Activated effector memory CD4-positive, alpha-beta T cell treated with anti-CD3 and anti-CD28 coated beads, Interleukin-2, amount 50 U/mL, for 16 hours (primary cell): ENCODE data around the gene MYOC.
A peak's percentile ranks its signal among the peaks of the same experiment; 100 is the strongest.
"Not testable (repeated sequence)": the region's sequence is repeated elsewhere in the genome, so short reads cannot be mapped to it uniquely, and the experiment has no call there.

ENCODE experiments used
- DNase-seq: peaks from one replicate; pipeline ENCODE4 v3.0.0-alpha.2; 2020

MYOC gene

GRCh38 chr1:171645553-171646248 lies 6.8 kb downstream of the MYOC start:
- DNase-seq, result no peak

- DNase-seq, result peak; percentile 79
These were observed 7.5 kb downstream of the MYOC start for GRCh38 chr1:171644805-171645483.

GRCh38 chr1:171643156-171643555 lies 9.3 kb downstream of the MYOC start:
- no peak for DNase-seq

DNA sequence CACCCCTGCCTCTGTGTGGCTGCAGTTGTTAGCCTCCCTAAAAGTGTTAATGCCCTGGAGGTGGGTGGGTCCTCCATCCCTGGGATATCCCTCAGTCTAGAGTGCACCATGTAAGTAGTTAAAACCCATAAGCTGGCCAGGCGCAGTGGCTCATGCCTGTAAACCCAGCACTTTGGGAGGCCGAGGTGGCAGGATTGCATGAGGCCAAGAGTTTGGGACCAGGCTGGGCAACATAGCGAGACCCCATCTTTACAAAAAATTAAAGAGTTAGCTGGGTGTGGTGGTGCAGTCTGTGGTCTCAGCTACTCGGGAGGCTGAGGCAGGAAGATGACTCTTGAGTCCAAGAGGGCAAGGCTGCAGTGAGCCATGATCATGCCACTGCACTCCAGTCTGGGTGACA lies 10.3 kb downstream of the MYOC start:
- no peak for DNase-seq

DNA sequence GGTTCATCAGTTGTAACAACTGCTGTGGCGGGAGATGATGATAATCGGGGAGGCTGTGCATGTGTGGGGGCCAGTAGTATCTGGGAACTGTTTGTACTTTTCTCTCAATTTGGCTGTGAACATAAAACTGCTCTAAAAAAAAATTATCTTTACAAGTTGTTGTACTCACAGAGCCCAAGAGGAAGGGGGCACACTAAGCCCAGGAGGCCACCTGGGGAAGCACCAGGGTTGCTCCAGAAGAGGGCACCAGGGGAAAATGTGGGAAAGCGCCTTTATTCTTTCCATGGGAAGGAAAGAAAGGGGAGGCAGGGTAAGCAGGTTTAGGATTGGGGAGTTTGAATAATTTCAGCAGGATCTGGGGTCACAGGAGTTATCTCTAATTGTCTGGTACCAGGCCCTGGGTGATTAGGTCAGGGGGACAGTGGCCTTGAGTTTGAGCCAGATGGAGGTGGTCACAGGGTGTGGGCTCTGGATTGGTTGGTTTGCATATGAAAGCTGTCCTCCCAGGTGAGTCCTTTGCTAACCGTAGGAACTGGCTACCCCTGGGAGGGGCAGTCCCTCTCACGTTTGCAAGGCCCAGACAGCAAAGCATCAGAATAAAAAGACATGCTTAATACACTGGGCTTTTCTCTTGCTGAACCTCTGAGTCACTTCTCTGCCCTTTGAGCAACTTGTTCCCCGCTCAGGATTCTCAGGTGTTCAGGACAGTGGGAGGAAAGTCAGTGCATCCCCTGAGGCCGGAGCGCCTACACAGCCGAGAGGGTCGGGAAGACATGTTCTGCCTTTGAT lies 11.2 kb downstream of the MYOC start:
- DNase-seq, result no peak

- no peak for DNase-seq
These were observed 12.3 kb downstream of the MYOC start for GRCh38 chr1:171640225-171640624.

- no peak for DNase-seq
These were observed 14.4 kb downstream of the MYOC start for GRCh38 chr1:171637928-171638576.

DNA sequence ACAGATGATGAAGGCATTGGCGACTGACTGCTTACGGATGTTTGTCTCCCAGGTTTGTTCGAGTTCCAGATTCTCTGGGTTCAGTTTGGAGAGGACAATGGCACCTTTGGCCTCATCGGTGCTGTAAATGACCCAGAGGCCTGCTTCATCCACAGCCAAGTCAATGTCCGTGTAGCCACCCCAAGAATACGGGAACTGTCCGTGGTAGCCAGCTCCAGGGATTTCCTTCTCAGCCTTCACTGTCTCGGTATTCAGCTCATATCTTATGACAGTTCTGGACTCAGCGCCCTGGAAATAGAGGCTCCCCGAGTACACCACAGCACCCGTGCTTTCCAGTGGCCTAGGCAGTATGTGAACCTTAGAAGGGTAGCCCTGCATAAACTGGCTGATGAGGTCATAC lies 16.3 kb downstream of the MYOC start:
- no peak for DNase-seq

DNA sequence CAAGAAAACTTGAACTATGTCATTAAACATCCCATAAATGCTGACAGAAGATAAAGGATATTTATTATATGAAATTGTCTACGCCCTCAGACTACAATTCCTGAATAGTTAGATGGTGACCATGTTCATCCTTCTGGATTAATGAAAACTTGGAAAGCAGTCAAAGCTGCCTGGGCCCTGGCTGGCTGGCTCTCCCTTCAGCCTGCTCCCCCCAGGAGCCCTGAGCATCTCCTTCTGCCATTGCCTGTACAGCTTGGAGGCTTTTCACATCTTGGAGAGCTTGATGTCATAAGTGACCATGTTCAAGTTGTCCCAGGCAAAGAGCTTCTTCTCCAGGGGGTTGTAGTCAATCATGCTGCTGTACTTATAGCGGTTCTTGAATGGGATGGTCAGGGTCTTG lies 16.8 kb downstream of the MYOC start:
- no peak for DNase-seq

DNA sequence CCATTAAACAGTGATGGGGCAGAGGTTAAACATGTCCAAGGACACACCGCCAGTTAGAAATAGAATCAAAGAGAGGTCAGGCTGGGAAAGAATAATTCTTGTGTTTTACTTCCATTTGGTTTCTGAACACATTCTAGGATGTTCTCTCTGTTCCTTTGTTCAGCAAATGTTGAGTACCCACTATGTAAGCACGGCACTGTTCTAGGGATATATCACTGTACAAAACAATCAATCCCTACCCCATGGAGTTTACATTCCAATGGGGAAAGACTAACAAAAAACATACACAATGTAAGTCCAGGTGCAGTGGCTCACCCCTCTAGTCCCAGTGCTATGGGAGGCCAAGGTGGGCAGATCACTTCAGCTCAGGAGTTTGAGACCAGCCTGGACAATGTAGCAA lies 24.3 kb downstream of the MYOC start:
- DNase-seq, result no peak

- DNase-seq, result no peak
These were observed 25.5 kb downstream of the MYOC start for GRCh38 chr1:171627020-171627419.

DNA sequence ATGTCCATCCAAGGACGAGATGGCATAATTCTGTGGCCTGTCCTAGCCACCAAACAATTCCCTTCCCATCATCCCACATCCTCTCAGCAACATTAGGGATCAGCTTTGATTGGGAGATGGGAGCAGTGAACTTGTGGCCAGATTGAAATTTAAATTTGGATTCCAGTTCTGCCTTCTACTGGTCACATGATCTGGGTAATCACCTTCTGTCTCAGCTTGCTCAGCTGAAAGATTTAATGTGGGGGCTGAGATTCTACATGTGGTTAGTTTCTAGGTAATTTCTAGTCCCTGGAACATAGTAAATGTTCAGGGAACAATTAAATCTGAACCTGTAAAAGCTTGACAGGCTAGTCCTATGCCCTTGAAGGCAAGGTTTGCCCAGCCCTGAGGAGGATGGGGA lies 27.3 kb downstream of the MYOC start:
- DNase-seq, result no peak

- DNase-seq, result no peak
These were observed 28.7 kb downstream of the MYOC start for GRCh38 chr1:171623651-171624331.

- DNase-seq, result no peak
These were observed 30.4 kb downstream of the MYOC start, which contains the start of gene MYOCOS for GRCh38 chr1:171622152-171622462. TSS of gene MYOCOS (plus strand) at chr1:171622243. CDS start at chr1:171623884, 1,641 bp downstream.

- DNase-seq, result no peak
These were observed 35.9 kb downstream of the MYOC start for GRCh38 chr1:171616586-171616985.

DNA sequence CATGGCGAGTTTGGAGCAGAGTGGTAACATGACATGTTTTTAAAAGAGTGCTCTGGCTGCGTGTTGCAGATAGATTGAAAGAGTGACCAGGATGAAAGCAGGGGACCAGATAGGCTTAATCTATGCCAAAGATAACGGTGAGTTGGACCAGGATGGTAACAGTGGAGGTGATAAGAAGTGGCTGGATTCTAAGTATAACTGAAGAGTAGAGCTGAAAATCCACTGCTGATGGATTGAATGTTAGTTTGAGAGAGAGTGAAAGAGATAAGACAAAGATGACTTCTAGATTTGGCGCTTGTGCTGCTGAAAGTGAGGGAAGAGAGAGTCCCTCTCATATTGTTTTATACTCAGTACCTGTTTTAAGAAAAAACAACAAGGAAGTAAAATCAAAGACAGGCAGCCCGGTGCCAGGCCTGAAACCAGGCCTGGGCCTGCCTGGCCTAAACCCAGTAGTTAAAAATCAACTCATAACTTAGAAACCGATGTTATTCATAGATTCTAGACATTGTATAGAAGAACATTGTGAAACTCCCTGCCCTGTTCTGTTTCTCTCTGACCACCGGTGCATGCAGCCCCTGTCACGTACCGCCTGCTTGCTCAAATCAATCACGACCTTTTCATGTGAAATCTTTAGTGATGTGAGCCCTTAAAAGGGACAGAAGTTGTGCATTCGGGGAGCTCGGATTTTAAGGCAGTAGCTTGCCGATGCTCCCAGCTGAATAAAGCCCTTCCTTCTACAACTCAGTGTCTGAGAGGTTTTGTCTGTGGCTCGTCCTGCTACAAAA lies 37.2 kb downstream of the MYOC start:
- not testable (repeated sequence) for DNase-seq

- no peak for DNase-seq
These were observed 39.2 kb downstream of the MYOC start for GRCh38 chr1:171613282-171613681.

- no peak for DNase-seq
These were observed 41.2 kb downstream of the MYOC start for GRCh38 chr1:171611306-171611705.

DNA sequence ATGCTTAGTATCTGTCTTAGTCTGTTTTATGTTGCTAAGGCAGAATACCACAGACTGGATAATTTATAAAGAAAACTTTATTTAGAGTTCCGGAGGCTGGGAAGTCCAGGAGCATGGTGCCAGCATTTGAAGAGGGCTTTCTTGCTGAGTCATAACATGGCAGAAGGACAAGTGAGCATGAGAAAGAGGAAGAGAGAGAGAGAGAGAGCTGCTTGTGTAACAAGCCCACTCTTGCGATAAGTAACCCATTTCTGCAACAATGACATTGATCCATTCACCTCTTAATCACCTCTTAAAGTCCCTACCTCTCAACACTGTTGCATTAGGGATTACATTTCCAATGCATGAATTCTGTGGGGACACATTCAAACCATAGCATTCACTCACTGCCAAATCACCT lies 42.1 kb downstream of the MYOC start:
- DNase-seq, result no peak

DNA sequence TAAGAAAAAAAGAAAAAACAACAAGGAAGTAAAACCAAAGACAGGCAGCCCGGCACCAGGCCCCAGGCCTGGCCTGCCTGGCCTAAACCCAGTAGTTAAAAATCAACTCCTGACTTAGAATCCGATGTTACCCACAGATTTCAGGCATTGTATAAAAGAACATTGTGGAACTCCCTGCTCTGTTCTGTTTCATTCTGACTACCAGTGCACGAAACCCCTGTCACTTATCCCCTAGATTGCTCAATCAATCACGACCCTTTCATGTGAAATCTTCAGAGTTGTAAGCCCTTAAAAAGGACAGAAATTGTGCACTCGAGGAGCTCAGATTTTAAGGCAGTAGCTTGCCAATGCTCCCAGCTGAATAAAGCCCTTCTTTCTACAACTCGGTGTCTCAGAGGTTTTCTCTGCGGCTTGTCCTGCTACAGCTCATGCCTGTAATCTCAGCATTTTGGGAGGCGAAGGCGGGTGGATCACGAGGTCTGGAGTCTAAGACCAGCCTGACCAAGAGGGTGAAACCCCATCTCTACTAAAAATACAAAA lies 46.0 kb downstream of the MYOC start:
- no peak for DNase-seq

- DNase-seq, result not testable (repeated sequence)
These were observed 49.4 kb downstream of the MYOC start for GRCh38 chr1:171603042-171603441.

DNA sequence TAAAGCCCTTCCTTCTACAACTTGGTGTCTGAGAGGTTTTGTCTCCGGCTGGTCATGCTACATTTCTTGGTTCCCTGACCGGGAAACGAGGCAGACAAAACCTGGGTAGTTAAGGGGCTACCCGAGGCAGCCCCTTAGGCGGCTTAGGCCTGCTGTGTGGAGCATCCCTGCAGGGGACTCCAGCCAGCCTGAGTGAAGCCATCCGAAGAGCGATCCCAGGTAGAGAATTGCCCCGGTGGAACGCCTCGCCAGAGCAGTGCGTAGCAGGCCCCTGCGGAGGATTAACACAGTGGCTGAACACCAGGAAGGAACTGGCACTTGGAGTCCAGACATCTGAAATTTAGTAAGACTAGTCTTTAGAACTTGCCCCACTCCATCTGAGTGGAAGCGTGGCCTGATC lies 51.6 kb downstream of the MYOC start:
- DNase-seq, result no peak
